Measurements from ENCODE around the gene TOP2A.

TOP2A gene

GRCh38 chr17:40349895-40350688 is 67.6 kb downstream of the TOP2A start:
- no peak for DNase-seq (ENCODE audit: insufficient read length, low spot score)
- FAIRE-seq = no peak
- no peak for TF ChIP-seq POLR2A (IDR thresholded peaks at IDR 0.05; ENCODE audit: low read depth, low read length)

- no peak for TF ChIP-seq POLR2A (IDR thresholded peaks at IDR 0.05; ENCODE audit: low read depth, low read length)
- DNase-seq (ENCODE audit: insufficient read length, low spot score) = no peak
- no peak for FAIRE-seq
Observed at GRCh38 chr17:40349477-40349894, 68.2 kb downstream of the TOP2A start.

- FAIRE-seq (no peak), DNase-seq (ENCODE audit: insufficient read length, low spot score) (no peak)
- TF ChIP-seq POLR2A (IDR thresholded peaks at IDR 0.05; ENCODE audit: low read depth, low read length) = no peak
Observed at GRCh38 chr17:40348562-40349476, 68.9 kb downstream of the TOP2A start.

- no peak for FAIRE-seq
- TF ChIP-seq POLR2A (IDR thresholded peaks at IDR 0.05; ENCODE audit: low read depth, low read length) = no peak
- no peak for DNase-seq (ENCODE audit: insufficient read length, low spot score)
Observed at GRCh38 chr17:40348136-40348504, 69.6 kb downstream of the TOP2A start.

GRCh38 chr17:40347319-40348135 is 70.2 kb downstream of the TOP2A start:
- FAIRE-seq (no peak), DNase-seq (ENCODE audit: insufficient read length, low spot score) (no peak)
- no peak for TF ChIP-seq POLR2A (IDR thresholded peaks at IDR 0.05; ENCODE audit: low read depth, low read length)

- FAIRE-seq = no peak
- TF ChIP-seq POLR2A (IDR thresholded peaks at IDR 0.05; ENCODE audit: low read depth, low read length) = no peak
- no peak for DNase-seq (ENCODE audit: insufficient read length, low spot score)
Observed at GRCh38 chr17:40346765-40347158, 70.9 kb downstream of the TOP2A start.

- TF ChIP-seq POLR2A (IDR thresholded peaks at IDR 0.05; ENCODE audit: low read depth, low read length) = no peak
- no peak for DNase-seq (ENCODE audit: insufficient read length, low spot score)
- FAIRE-seq = no peak
Observed at GRCh38 chr17:40345994-40346764, 71.5 kb downstream of the TOP2A start.

- 0 out of 2 replicates have a peak, but pooled peaks have one; percentile 19 for TF ChIP-seq POLR2A (IDR thresholded peaks at IDR 0.05; ENCODE audit: low read depth, low read length)
- peak; percentile 73 for DNase-seq (ENCODE audit: insufficient read length, low spot score)
- no peak for FAIRE-seq
Observed at GRCh38 chr17:40345161-40345993, 72.3 kb downstream of the TOP2A start.

- no peak for FAIRE-seq
- no peak for TF ChIP-seq POLR2A (IDR thresholded peaks at IDR 0.05; ENCODE audit: low read depth, low read length)
- DNase-seq (ENCODE audit: insufficient read length, low spot score) = no peak
Observed at GRCh38 chr17:40344421-40345160, 73.1 kb downstream of the TOP2A start.

GRCh38 chr17:40343219-40344119 is 74.2 kb downstream of the TOP2A start:
- DNase-seq (ENCODE audit: insufficient read length, low spot score) (no peak), FAIRE-seq (no peak)
- TF ChIP-seq POLR2A (IDR thresholded peaks at IDR 0.05; ENCODE audit: low read depth, low read length) = no peak
